Type B pancreatic cell (in vitro differentiated cells): Measurements from ENCODE around the gene SKP1. TPM values are rescaled to one million over a fixed set of nuclear protein-coding genes. Genes with fewer than 3 reads are reported as not detected.
"Not testable (repeated sequence)": the region's sequence is repeated elsewhere in the genome, so short reads cannot be mapped to it uniquely, and the experiment has no call there.

Experiments used
- DNase-seq: peaks from one replicate; pipeline ENCODE4 v3.0.0; 2021; ENCODE audit warnings: mixed read lengths; ENCODE audit not compliant: unreplicated experiment; ENCODE audit errors: extremely low spot score
- H3K27ac Mint-ChIP-seq: 2 replicates; pipeline ENCODE4 v1.8.0; 2021; ENCODE audit warnings: mild to moderate bottlenecking, mixed read lengths
- H3K27me3 Mint-ChIP-seq: 2 replicates; pipeline ENCODE4 v1.8.0; 2021; ENCODE audit warnings: mixed read lengths
- H3K36me3 Mint-ChIP-seq: 2 replicates; pipeline ENCODE4 v1.8.0; 2021; ENCODE audit warnings: mixed read lengths
- H3K4me1 Mint-ChIP-seq: one replicate; pipeline ENCODE4 v1.8.0; 2021; ENCODE audit warnings: mixed read lengths; ENCODE audit not compliant: unreplicated experiment
- H3K4me3 Mint-ChIP-seq: 2 replicates; pipeline ENCODE4 v1.8.0; 2021; ENCODE audit warnings: mild to moderate bottlenecking, mixed read lengths
- H3K9me3 Mint-ChIP-seq: 2 replicates; pipeline ENCODE4 v1.8.0; 2021; ENCODE audit warnings: mixed read lengths
- CTCF ChIP-seq: fragments of 200-600 bp; sonication (generic); conservative IDR thresholded peaks from 2 replicates; pipeline ENCODE4 v1.5.0; 2021; ENCODE audit warnings: antibody characterized with exemption, mild to moderate bottlenecking
- total RNA-seq: library from RNA; stranded (reverse); gene quantifications from 2 replicates; pipeline ENCODE4 v1.2.1, GENCODE V29; 2021; ENCODE audit warnings: low replicate concordance

Gene SKP1
- total RNA-seq, 1 donor from 2014 or later: 332 TPM

- Mint-ChIP-seq H3K36me3 (peaks cover 43% of the 10 kb centered on the region), H3K4me1 (peaks cover 12% of the 10 kb centered on the region), H3K27me3 (no peaks in the 10 kb centered on the region), H3K27ac (peak overlapping the region; percentile 7), H3K4me3 (no peak overlapping the region), H3K9me3 (no peaks in the 10 kb centered on the region)
- TF ChIP-seq CTCF: no peak
- DNase-seq: no peak
Observed at GRCh38 chr5:134171972-134172371, 4.8 kb downstream of the SKP1 start.

- Mint-ChIP-seq H3K27ac (no peak overlapping the region), H3K36me3 (peaks cover 54% of the 10 kb centered on the region), H3K27me3 (no peaks in the 10 kb centered on the region), H3K9me3 (peaks cover 5% of the 10 kb centered on the region), H3K4me3 (no peak overlapping the region), H3K4me1 (no peaks in the 10 kb centered on the region)
- no peak for TF ChIP-seq CTCF
- DNase-seq: no peak
Observed at GRCh38 chr5:134162592-134162991, 14.2 kb downstream of the SKP1 start.

- Mint-ChIP-seq H3K4me3 (no peak overlapping the region), H3K36me3 (peaks cover 51% of the 10 kb centered on the region), H3K27ac (no peak overlapping the region), H3K27me3 (no peaks in the 10 kb centered on the region), H3K4me1 (no peaks in the 10 kb centered on the region), H3K9me3 (peaks cover 5% of the 10 kb centered on the region)
- no peak for DNase-seq
- no peak for TF ChIP-seq CTCF
Observed at GRCh38 chr5:134161513-134162395, 15.0 kb downstream of the SKP1 start.

GRCh38 chr5:134153657-134154056 lies 23.1 kb downstream of the SKP1 start:
- Mint-ChIP-seq H3K4me1 (peaks cover 4% of the 10 kb centered on the region), H3K4me3 (no peak overlapping the region), H3K36me3 (peaks cover 31% of the 10 kb centered on the region), H3K27ac (no peak overlapping the region), H3K27me3 (no peaks in the 10 kb centered on the region), H3K9me3 (no peaks in the 10 kb centered on the region)
- DNase-seq: no peak
- no peak for TF ChIP-seq CTCF

- Mint-ChIP-seq H3K4me1 (peaks cover 5% of the 10 kb centered on the region), H3K9me3 (no peaks in the 10 kb centered on the region), H3K36me3 (peaks cover 32% of the 10 kb centered on the region)
Observed at GRCh38 chr5:134153241-134153640, 23.5 kb downstream of the SKP1 start.

GRCh38 chr5:134152173-134152832 lies 24.4 kb downstream of the SKP1 start:
- not testable (repeated sequence) for H3K9me3 Mint-ChIP-seq, H3K4me3 Mint-ChIP-seq, H3K27me3 Mint-ChIP-seq, H3K27ac Mint-ChIP-seq, DNase-seq, H3K4me1 Mint-ChIP-seq
- peaks cover 32% of the 10 kb centered on the region for H3K36me3 Mint-ChIP-seq

More at GRCh38 chr5:134153241-134153640, 23.5 kb downstream of the SKP1 start:
- DNase-seq: no peak
- H3K27me3 Mint-ChIP-seq: no peaks in the 10 kb centered on the region
- no peak overlapping the region for H3K27ac Mint-ChIP-seq
- no peak overlapping the region for H3K4me3 Mint-ChIP-seq
- TF ChIP-seq CTCF: no peak
